Measurements from ENCODE around the gene S100P. TPM values are rescaled to one million over a fixed set of nuclear protein-coding genes. Genes with fewer than 3 reads are reported as not detected.
A peak's percentile ranks its signal among the peaks of the same experiment; 100 is the strongest.

Gene S100P
- total RNA-seq, 2 experiments from 2014 or later: 1.3 to 5.6 TPM

DNA sequence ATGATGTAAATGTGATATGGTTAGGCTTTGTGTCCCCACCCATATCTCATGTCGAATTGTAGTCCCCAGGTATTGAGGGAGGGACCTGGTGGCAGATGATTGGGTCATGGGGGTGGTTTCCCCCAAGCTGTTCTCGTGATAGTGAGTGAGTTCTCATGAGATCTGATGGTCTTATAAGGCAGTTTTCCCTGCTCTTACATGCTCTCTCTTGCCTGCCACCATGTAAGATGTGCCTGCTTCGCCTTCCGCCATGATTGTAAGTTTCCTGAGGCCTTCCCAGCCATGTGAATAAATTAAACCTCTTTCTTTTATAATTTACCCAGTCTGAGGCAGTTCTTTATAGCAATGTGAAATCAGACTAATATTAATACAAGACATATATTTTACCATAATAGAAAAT is 46.2 kb downstream of the S100P start:
- CTCF ChIA-PET: interaction anchor here (1.4 kb wide), 1 partner anchor 133 kb away, joined by 4 read pairs; no protein-coding TSS in a partner anchor
- peaks cover 4% of the 10 kb centered on the region for H3K27me3 Mint-ChIP-seq
- H3K36me3 Mint-ChIP-seq: no peaks in the 10 kb centered on the region
- DNase-seq (no peak), ATAC-seq (no peak)
- no peak overlapping the region for H3K4me3 Mint-ChIP-seq
- peaks cover 4% of the 10 kb centered on the region for H3K9me3 Mint-ChIP-seq (ENCODE audit: low read depth)
- no peak overlapping the region for H3K27ac Mint-ChIP-seq
- H3K4me1 Mint-ChIP-seq: peaks cover 15% of the 10 kb centered on the region

- Mint-ChIP-seq H3K4me3 (no peak overlapping the region), H3K36me3 (no peaks in the 10 kb centered on the region), H3K9me3 (ENCODE audit: low read depth) (peaks cover 4% of the 10 kb centered on the region), H3K4me1 (peaks cover 15% of the 10 kb centered on the region), H3K27me3 (peaks cover 4% of the 10 kb centered on the region), H3K27ac (no peak overlapping the region)
- no peak for ATAC-seq
- CTCF ChIA-PET: interaction anchor here (1.4 kb wide), 1 partner anchor 133 kb away, joined by 4 read pairs; no protein-coding TSS in a partner anchor
- DNase-seq: no peak
Observed at GRCh38 chr4:6740347-6740746, 46.7 kb downstream of the S100P start.

DNA sequence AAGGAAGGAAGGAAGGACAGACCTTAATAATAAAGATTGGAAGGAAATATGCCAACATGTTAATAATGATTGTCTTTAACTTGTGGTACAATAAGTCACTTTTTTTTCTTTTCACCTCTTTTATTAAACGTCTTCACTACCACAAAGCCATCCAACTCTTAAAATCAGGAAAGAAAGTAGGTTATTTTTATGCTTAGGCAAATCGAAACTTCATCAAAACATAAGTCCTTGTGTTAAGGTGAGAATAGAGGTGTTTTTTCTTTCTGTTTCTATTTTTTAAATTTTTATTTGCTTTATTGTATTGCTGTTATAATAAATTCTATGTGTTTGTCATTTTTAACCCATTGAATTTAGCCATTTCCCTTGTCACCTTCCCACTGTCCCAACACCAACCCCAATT is 48.8 kb downstream of the S100P start:
- Mint-ChIP-seq H3K36me3 (no peaks in the 10 kb centered on the region), H3K27ac (no peak overlapping the region), H3K4me3 (no peak overlapping the region), H3K4me1 (peaks cover 15% of the 10 kb centered on the region), H3K9me3 (ENCODE audit: low read depth) (peaks cover 4% of the 10 kb centered on the region), H3K27me3 (peaks cover under 1% of the 10 kb centered on the region)
- DNase-seq (no peak), ATAC-seq (peak; percentile 45)
- CTCF ChIA-PET: interaction anchor here (0.9 to 1.3 kb wide), 3 partner anchors 22 to 131 kb away, joined by 3 to 4 read pairs (median 4); partner anchors contain the start of gene BLOC1S4

DNA sequence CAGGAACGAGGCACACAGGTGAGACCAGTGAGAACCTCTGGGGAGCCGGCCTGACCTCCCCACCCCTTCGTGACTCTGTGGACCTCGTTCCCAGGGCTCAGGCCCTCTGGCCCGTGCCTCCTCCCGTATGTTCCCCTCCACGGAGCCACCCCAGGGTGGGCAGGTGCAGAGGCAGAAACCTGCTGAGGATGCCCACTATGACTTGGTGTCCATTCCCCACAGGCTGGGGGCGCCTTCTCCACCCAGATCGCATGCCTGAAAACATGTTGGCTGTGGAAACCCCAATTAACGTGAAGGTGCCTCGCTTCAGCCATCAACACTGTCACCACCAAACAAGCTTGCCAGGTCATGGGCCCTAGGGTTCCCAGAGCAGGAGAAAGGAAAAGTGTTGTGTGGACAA is 49.3 kb downstream of the S100P start:
- H3K27me3 Mint-ChIP-seq: no peaks in the 10 kb centered on the region
- H3K36me3 Mint-ChIP-seq: no peaks in the 10 kb centered on the region
- H3K4me1 Mint-ChIP-seq: peaks cover 15% of the 10 kb centered on the region
- DNase-seq: no peak
- H3K4me3 Mint-ChIP-seq: no peak overlapping the region
- no peak for ATAC-seq
- CTCF ChIA-PET: interaction anchor here (0.9 to 1.3 kb wide), 3 partner anchors 22 to 131 kb away, joined by 3 to 4 read pairs (median 4); partner anchors contain the start of gene BLOC1S4
- no peak overlapping the region for H3K27ac Mint-ChIP-seq
- peaks cover 4% of the 10 kb centered on the region for H3K9me3 Mint-ChIP-seq (ENCODE audit: low read depth)

Other genes with a start within 250 kb of the S100P start
- not detected for gene PPP2R2C, start 221.3 kb upstream of the S100P start, total RNA-seq
- 10 to 100 TPM; 28.0 to 33.1 TPM for gene MAN2B2, start 118.7 kb upstream of the S100P start, total RNA-seq
- 100 to 1,000 TPM; 109 to 122 TPM for gene MRFAP1, start 53.2 kb upstream of the S100P start, total RNA-seq
- 10 to 100 TPM; 60.7 to 61.9 TPM for gene MRFAP1L1, start 16.0 kb downstream of the S100P start, total RNA-seq
- gene BLOC1S4, start 22.3 kb downstream of the S100P start, total RNA-seq: 10 to 100 TPM; 21.8 to 22.3 TPM
- gene KIAA0232, start 88.8 kb downstream of the S100P start, total RNA-seq: 10 to 100 TPM; 17.5 to 19.8 TPM
- gene TBC1D14, start 215.9 kb downstream of the S100P start, total RNA-seq: 10 to 100 TPM; 49.0 to 49.1 TPM

Measured in activated CD8-positive, alpha-beta memory T cell treated with anti-CD3 and anti-CD28 coated beads, Interleukin-2, amount 10 ng/mL, durations not matched to agents 7 days and 5 days (primary cell).